GM18858 (cell line): ENCODE measurements around the gene MS4A13.
"Not testable (repeated sequence)": the region's sequence is repeated elsewhere in the genome, so short reads cannot be mapped to it uniquely, and the experiment has no call there.

Source experiments
- ATAC-seq: cut with Tn5 transposase; IDR thresholded peaks from one replicate; pipeline ENCODE4 v1.9.1; 2021; ENCODE audit not compliant: unreplicated experiment

MS4A13 gene

DNA sequence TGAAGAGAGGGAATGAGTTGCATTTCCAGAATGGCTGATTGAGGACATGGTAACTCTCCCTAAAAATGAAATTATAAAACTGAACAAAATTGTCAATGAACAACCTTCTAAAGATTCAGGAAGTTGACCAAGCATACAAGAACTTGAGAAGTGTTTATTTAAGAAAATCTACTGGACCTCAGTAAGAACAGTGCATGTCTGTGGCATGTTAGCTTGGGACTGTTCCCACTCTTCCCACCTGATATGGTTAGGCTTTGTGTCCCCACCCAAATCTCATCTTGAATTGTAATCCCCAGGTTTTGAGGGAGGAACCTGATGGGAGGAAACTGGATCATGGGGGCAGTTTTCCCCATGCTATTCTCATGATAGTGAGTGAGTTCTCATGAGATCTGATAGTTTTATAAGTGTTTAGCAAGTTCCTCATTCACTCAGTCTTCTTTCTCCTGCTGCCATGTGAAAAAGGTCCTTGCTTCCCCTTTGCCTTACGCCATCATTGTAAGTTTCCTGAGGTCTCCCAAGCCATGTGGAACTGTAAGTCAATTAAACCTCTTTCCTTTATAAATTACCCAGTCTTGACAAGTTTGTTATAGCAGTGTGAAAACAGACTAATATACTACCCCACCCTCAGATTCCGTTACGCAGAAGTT lies 15.4 kb downstream of the MS4A13 start:
- no peak for ATAC-seq

- not testable (repeated sequence) for ATAC-seq
Observed at GRCh38 chr11:60532383-60532782, 17.2 kb downstream of the MS4A13 start.

- not testable (repeated sequence) for ATAC-seq
Observed at GRCh38 chr11:60538627-60539026, 23.4 kb downstream of the MS4A13 start.

DNA sequence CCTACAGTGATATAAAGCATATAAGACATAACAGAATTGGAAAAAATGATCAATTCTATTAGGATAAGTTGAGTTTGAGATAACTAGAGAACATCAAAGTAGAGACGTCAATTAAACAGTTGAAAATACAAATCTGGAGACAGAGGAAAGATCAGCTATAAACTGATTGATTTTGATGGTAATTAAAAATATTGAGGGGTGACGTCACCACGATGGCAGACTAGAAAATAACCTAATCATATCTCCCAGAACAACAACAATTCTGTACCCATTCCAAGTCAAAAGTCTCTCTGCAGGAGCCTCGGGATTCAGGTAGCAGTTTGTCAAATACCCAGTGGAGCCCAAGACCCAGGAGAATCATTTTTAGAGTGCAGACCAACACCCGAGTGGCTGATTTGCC lies 28.9 kb downstream of the MS4A13 start:
- no peak for ATAC-seq

DNA sequence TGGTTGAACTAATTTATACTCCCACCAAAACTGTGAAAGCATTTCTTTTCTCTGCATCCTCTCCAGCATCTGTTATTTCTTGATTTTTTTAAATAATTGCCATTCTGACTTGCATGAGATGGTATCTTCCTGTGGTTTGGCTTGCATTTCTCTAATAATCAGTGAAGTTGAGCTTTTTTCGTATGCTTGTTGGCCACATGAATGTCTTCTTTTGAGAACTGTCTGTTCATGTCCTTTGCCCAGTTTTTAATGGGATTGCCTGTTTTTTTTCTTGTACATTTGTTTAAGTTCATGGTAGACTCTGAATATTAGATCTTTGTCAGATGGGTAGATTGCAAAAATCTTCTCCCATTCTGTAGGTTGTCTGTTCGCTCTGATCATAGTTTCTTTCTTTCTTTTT lies 46.1 kb downstream of the MS4A13 start:
- no peak for ATAC-seq

GRCh38 chr11:60563553-60564235 lies 48.5 kb downstream of the MS4A13 start:
- ATAC-seq: peak; percentile 65

GRCh38 chr11:60566776-60567175 lies 51.6 kb downstream of the MS4A13 start:
- no peak for ATAC-seq

GRCh38 chr11:60570970-60571369 lies 55.8 kb downstream of the MS4A13 start:
- ATAC-seq: peak; percentile 91

- ATAC-seq: no peak
Observed at GRCh38 chr11:60589611-60590010, 74.4 kb downstream of the MS4A13 start.
